GM12878 (cell line): ENCODE data around the gene LZIC. TPM values are rescaled to one million over a fixed set of nuclear protein-coding genes. Genes with fewer than 3 reads are reported as not detected.

Experiments
- ATAC-seq: fragments of 200-7000 bp; cut with Tn5 transposase; 3 replicates; pipeline ENCODE4 v1.9.1; 2020; ENCODE audit warnings: mild to moderate bottlenecking, moderate library complexity
- BruUV-seq: library from RNA; stranded (reverse); fragments of 400-500 nt; replicated peaks from 2 replicates; lab custom pipeline; 2021; lab: Mats Ljungman, UMichigan
- CTCF ChIA-PET: fragments of 300-600 bp; sonication (Branson Sonifier 250); formaldehyde crosslinking; extraction: SDS; loops from one replicate; lab custom pipeline; 2021; ENCODE audit warnings: inconsistent platforms; lab: Yijun Ruan, JAX
- POLR2A ChIA-PET: fragments of 350-600 bp; formaldehyde crosslinking; extraction: SDS; loops from one replicate; lab custom pipeline; 2021; ENCODE audit warnings: inconsistent platforms; lab: Charles Lee
- RAD21 ChIA-PET: fragments of 300-600 bp; sonication (Branson Sonifier 250); formaldehyde crosslinking; loops from one replicate; lab custom pipeline; 2023; ENCODE audit warnings: antibody characterized with exemption; ENCODE audit not compliant: unreplicated experiment; lab: Charles Lee
- SMC1A ChIA-PET: fragments of 300-600 bp; sonication (Branson Sonifier 250); formaldehyde crosslinking; loops from one replicate; lab custom pipeline; 2023; ENCODE audit not compliant: unreplicated experiment, uncharacterized antibody; lab: Charles Lee
- DNase-seq: peaks from one replicate; pipeline ENCODE4 v3.0.0-alpha.2; 2011; ENCODE audit warnings: low read depth, low spot score
- FAIRE-seq: peaks from 3 replicates; lab custom pipeline; 2011; peaks lifted over from hg19 to GRCh38; lab: Jason Lieb, UNC
- H2AFZ ChIP-seq: 2 replicates; pipeline ENCODE4 v1.6.0; 2011; ENCODE audit warnings: low read depth, low read length, control low read depth; ENCODE audit not compliant: control insufficient read depth
- H3K27ac ChIP-seq: 2 replicates; pipeline ENCODE4 v1.5.1; 2011; ENCODE audit warnings: control low read depth; ENCODE audit not compliant: control insufficient read depth, insufficient read depth
- H3K27me3 ChIP-seq, 2 experiments: replicated peaks in 1 of 2; 2 replicates each; pipeline versions ENCODE4 v1.6.0 to v1.6.1; 2011; ENCODE audit warnings: low read length in 1 of 2; ENCODE audit not compliant: control insufficient read depth in 2 of 2, insufficient read depth in 2 of 2
- H3K36me3 ChIP-seq, 2 experiments: 2 replicates each; pipeline ENCODE4 v1.5.1; 2011; ENCODE audit warnings: low read length in 1 of 2; ENCODE audit not compliant: control insufficient read depth in 2 of 2, insufficient read depth in 2 of 2
- H3K4me1 ChIP-seq: 2 replicates; pipeline ENCODE4 v1.6.1; 2011; ENCODE audit warnings: mild to moderate bottlenecking, low read length, moderate library complexity, mixed read lengths; ENCODE audit not compliant: control insufficient read depth, insufficient read depth
- H3K4me2 ChIP-seq: 2 replicates; pipeline ENCODE4 v1.6.0; 2011; ENCODE audit warnings: control low read depth; ENCODE audit not compliant: control insufficient read depth, insufficient read depth
- H3K4me3 ChIP-seq: fragments of 200-600 bp; sonication (generic); 2 replicates; pipeline ENCODE4 v1.5.1; 2016
- H3K79me2 ChIP-seq: 2 replicates; pipeline ENCODE4 v1.6.0; 2011; ENCODE audit warnings: low read length; ENCODE audit not compliant: control insufficient read depth, insufficient read depth
- H3K9ac ChIP-seq: 2 replicates; pipeline ENCODE4 v1.8.0; 2011; ENCODE audit warnings: low read length, control low read depth, mixed read lengths; ENCODE audit not compliant: control insufficient read depth, insufficient read depth
- H3K9me3 ChIP-seq: replicated peaks from 3 replicates; pipeline ENCODE4 v1.5.1; 2011; ENCODE audit warnings: mild to moderate bottlenecking, low read length; ENCODE audit not compliant: control insufficient read depth, insufficient read depth
- H4K20me1 ChIP-seq: 2 replicates; pipeline ENCODE4 v1.6.0; 2011; ENCODE audit not compliant: control insufficient read depth, insufficient read depth
- FOXK2 ChIP-seq: fragments of 450-650 bp; IDR thresholded peaks from 2 replicates; pipeline ENCODE4 v1.6.1; 2017; ENCODE audit warnings: mild to moderate bottlenecking, moderate library complexity
- NR2C2 ChIP-seq: IDR thresholded peaks from 2 replicates; pipeline ENCODE4 v1.6.1; 2011; ENCODE audit warnings: borderline replicate concordance, low read depth; ENCODE audit not compliant: control insufficient read depth, insufficient read length
- SUZ12 ChIP-seq: fragments of 200-600 bp; sonication (generic); IDR thresholded peaks from one replicate; pipeline ENCODE4 v1.6.1; 2018; ENCODE audit warnings: antibody characterized with exemption, mild to moderate bottlenecking; ENCODE audit not compliant: unreplicated experiment
- WGBS: methylation state at CpG from one replicate; pipeline ENCODE4 v1.1.6; 2016; ENCODE audit warnings: low lambda C conversion rate; ENCODE audit not compliant: insufficient replicate concordance, insufficient coverage; ENCODE audit errors: missing lambda C conversion rate; 5-methylcytosine and 5-hydroxymethylcytosine counted together
- in situ Hi-C: fragments of 300-500 bp; cut with MboI; formaldehyde crosslinking; loops from 9 replicates; pipeline ENCODE4 v1.14.3; 2018; ENCODE audit warnings: mixed read lengths
- intact Hi-C: fragments of 100-400 bp; cut with micrococcal nuclease; formaldehyde crosslinking; loops from one replicate; pipeline ENCODE4 v1.14.2; 2022; ENCODE audit not compliant: unreplicated experiment
- polyA plus RNA-seq, 11 experiments: library from polyadenylated mRNA; depleted of rRNA in 4 of 11; unstranded in 6 of 11; stranded (reverse) in 5 of 11; fragments of >200 nt; fragmentation: Nextera tagmentation in 4 of 11; fragmentation: Illumina TruSeq in 1 of 11; extraction: Ambion mirVana in 4 of 11; extraction: Trizol in 1 of 11; gene quantifications; 1 replicate in 1 of 11; 2 replicates in 10 of 11; pipeline versions ENCODE4 v1.2.1 to v1.2.3, GENCODE V29; 2011 to 2016; ENCODE audit warnings: inconsistent platforms in 2 of 11, missing spikeins in 2 of 11, low read depth in 1 of 11
- total RNA-seq, 4 experiments: library from RNA; depleted of rRNA in 3 of 4; stranded (reverse); fragments of >200 nt in 3 of 4; fragmentation: Illumina TruSeq in 1 of 4; extraction: Trizol in 1 of 4; gene quantifications; 2 replicates each; pipeline versions ENCODE4 v1.2.1 to v1.2.3, GENCODE V29; 2013 to 2021
- TF ChIP-seq, protein P1 (sequence below): IDR thresholded peaks from 2 replicates; pipeline ENCODE4 v1.6.1; 2012; ENCODE audit warnings: improper control_type of control experiment, low read depth, low read length; ENCODE audit not compliant: insufficient replicate concordance

Gene LZIC
- total and polyA plus RNA-seq, 10 of the 15 experiments (the other 5 are each of a cell fraction or from before 2014, with no cell fraction given), result 7.3 to 30.3 (median 17.1) TPM

DNA sequence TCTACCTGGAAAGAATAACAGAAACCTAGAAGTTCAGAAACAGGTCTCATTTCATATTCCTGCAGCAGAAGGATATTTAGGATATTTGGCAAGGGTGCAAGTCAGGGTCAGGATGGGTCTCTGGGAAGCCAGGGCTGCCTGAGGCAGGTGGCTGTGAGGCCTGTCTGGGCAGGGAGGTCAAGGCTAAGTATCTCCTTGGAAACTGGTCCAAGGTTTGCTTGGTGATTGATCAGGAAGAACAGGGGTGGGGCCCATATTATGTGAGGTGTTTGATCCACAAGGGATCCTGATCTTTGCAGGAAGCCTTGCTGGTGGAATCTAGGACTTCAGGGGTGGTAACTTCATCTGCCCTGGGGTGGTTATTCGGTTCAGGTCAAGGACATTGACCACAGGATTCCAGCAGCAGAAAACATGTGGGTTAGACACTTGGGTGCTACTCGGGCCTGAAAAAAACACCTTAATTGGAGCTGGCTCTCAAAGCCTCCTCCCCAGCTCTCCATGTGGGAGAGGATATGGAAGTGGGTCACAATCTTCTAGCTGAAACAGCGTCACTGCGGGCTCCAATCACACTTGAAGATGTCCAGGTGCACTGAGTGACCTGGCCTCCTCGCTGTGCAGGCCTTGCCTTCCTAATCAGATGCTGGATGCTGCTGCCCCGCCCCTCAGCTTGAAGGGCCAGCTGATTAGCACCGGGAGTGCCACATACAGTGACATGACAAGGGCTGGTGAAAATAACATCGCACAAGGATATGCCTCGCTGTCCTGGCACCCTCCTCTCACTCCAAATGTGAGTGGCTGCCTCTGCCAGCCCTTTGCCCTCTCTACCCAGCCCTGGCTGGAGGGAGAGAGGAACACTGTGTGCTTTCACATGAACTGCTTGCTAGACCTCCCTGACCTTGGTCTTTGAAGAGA, 41.8 kb downstream of the LZIC start:
- RAD21 ChIA-PET, result no interaction called here
- intact Hi-C loops, result no loop called here
- Histone ChIP-seq H3K79me2 (peaks cover 2% of the 10 kb centered on the region; the same call in 1 of the 2 replicates), H3K27me3 (no peaks in the 10 kb centered on the region), H2AFZ (no peak overlapping the region), H4K20me1 (no peaks in the 10 kb centered on the region), H3K4me2 (no peak overlapping the region), H3K4me1 (peaks cover 31% of the 10 kb centered on the region), H3K9ac (no peak overlapping the region), H3K36me3 (no peaks in the 10 kb centered on the region), H3K9me3 (no peaks in the 10 kb centered on the region), H3K4me3 (no peak overlapping the region), H3K27ac (no peak overlapping the region)
- no TSS peak for BruUV-seq
- POLR2A ChIA-PET, result interaction anchor here (0.6 to 1.7 kb wide), 3 partner anchors 10 to 214 kb away, joined by 3 read pairs; no protein-coding TSS in a partner anchor
- SMC1A ChIA-PET, result no interaction called here
- 87% methylated on average over 9 of the region's 9 CpGs for WGBS
- no peak for TF ChIP-seq SUZ12
- no peak for TF ChIP-seq FOXK2
- TF ChIP-seq, protein P1, sequence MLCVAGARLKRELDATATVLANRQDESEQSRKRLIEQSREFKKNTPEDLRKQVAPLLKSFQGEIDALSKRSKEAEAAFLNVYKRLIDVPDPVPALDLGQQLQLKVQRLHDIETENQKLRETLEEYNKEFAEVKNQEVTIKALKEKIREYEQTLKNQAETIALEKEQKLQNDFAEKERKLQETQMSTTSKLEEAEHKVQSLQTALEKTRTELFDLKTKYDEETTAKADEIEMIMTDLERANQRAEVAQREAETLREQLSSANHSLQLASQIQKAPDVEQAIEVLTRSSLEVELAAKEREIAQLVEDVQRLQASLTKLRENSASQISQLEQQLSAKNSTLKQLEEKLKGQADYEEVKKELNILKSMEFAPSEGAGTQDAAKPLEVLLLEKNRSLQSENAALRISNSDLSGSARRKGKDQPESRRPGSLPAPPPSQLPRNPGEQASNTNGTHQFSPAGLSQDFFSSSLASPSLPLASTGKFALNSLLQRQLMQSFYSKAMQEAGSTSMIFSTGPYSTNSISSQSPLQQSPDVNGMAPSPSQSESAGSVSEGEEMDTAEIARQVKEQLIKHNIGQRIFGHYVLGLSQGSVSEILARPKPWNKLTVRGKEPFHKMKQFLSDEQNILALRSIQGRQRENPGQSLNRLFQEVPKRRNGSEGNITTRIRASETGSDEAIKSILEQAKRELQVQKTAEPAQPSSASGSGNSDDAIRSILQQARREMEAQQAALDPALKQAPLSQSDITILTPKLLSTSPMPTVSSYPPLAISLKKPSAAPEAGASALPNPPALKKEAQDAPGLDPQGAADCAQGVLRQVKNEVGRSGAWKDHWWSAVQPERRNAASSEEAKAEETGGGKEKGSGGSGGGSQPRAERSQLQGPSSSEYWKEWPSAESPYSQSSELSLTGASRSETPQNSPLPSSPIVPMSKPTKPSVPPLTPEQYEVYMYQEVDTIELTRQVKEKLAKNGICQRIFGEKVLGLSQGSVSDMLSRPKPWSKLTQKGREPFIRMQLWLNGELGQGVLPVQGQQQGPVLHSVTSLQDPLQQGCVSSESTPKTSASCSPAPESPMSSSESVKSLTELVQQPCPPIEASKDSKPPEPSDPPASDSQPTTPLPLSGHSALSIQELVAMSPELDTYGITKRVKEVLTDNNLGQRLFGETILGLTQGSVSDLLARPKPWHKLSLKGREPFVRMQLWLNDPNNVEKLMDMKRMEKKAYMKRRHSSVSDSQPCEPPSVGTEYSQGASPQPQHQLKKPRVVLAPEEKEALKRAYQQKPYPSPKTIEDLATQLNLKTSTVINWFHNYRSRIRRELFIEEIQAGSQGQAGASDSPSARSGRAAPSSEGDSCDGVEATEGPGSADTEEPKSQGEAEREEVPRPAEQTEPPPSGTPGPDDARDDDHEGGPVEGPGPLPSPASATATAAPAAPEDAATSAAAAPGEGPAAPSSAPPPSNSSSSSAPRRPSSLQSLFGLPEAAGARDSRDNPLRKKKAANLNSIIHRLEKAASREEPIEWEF, result no peak
- no peak for TF ChIP-seq NR2C2
- CTCF ChIA-PET, result interaction anchor here (0.5 kb wide), 1 partner anchor 117 kb away, joined by 3 read pairs; no protein-coding TSS in a partner anchor
- in situ Hi-C loops, result no loop called here
- FAIRE-seq (no peak), ATAC-seq (no peak), DNase-seq (no peak)
